CD1c-positive myeloid dendritic cell (primary cell): ENCODE results near the gene BACE1.
"Not testable (repeated sequence)": the region's sequence is repeated elsewhere in the genome, so short reads cannot be mapped to it uniquely, and the experiment has no call there.

Experiments
- DNase-seq: peaks from one replicate; pipeline ENCODE4 v3.0.0-alpha.2; 2016; ENCODE audit errors: extremely low spot score

The BACE1 gene

DNA sequence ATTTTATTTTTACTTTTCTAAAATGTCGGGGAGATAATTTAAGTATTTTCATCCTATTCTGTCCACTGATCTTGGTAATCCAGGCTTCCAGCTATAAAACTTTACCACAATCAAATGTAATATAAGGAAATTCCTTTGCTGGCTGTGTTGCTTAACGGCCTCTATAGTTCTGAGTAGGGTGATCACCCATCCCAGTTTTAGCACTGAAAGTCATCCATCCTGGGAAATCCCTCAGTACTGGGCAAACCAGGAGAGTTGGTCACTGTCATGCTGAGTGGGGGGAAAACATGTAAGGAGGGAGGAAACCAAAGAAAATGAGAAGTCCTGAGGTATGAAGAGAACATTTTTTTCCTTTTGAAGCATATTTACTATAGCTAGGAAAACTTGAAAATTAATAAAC, 37.7 kb downstream of the BACE1 start:
- DNase-seq, result no peak

DNA sequence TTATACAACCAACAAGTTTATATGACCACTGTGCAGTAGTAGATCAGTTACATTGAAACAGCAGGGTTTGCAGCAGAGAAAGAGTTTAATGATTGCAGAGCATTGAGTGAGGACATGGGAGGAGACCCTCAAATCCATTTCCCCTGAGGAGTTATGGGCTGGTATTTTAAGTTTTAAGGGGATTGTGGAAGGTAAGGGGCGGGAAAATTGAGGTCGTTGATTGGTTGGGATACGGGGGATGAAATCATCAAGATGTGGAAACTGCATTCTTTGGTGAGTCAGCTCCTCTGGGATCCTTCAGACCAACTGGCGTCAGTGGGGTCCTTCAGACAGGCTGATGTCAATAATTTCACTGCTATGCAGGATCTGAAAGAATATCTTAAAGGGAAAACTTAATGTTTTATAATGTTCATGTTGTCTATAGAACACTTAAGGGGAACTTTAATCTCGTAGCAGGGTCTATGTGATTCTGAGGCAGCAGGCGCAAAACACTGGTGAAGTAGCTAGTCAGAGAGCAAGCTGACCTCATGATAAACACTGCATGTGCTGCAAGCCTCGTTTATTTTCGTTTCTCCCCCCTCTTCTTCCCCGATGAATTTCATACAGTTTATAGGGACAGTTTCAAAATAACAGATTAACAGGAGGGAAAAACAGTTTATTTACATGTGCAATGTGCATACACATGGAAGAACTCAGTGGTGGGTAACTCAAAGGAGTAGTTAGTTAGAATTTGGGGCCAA, 42.3 kb downstream of the BACE1 start:
- DNase-seq, result no peak

DNA sequence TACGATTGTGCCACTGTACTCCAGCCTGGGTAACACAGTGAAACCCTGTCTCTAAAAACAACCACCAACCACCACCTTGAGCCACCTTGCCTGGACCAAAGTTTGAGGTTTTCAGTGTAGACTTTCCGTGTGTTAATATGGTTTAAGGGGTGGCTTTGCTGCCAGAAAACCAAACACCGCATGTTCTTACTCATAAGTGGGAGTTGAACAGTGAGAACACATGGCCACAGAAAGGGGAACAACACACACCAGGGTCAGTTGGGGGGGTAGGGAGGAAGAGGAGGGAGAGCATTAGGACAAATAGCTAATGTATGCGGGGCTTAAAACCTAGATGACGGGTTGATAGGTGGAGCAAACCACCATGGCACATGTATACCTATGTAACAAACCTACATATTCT, 43.9 kb downstream of the BACE1 start:
- not testable (repeated sequence) for DNase-seq

DNA sequence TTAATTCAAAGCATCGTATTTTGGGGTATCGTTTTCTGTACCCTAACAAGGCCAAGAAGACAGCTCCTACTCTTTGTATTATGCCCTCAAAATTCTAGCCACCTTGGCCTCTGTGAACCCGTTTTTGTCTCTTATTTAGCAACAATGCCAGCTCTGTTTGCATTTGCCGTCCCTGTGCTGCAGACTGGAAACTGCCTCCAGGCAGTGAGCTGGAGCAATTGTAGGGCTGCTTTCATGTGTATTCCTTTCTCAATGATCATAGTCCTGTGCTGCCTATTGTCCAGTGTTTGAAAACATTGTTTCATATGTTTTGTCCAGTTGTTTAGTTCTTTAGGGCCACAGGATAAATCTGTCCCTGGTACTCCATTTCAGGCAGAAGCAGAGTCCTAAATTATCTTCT, 44.8 kb downstream of the BACE1 start:
- no peak for DNase-seq

DNA sequence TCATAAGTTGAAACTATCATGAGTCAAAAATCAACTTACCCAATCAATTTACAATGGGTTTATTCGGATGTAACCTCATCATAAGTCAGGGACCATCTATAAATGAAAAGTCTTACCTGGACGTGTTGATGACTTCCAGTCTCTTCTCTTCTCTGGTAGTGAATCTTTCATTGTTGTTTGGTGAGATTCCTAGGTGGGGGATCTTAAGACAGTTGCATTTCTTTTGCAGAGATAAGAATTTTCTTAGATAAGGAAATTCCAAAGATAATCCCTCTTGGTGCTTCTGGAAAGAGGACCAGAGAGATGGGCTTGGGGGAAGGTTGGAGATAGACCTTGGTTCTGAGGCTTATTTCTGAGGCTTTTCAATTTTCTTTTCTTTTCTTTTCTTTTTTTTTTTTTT, 46.2 kb downstream of the BACE1 start:
- DNase-seq, result no peak

DNA sequence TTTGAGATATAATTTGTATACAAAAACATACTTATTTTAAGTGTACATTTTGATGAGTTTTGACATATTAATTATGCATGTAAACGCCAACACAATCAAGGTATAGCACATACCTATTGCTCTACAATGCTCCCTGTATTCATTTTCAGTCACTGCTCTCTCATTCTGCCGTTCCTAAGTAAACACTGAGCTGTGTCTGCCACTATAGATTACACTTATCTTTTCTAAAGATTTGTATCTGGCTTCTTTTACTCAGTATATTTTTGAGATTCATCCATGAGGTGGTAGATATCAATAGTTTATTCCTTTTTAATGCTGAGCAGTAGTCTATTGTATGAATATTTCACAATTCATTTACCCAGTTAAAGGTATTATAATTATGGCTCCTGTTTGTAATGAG, 50.3 kb downstream of the BACE1 start:
- no peak for DNase-seq

DNA sequence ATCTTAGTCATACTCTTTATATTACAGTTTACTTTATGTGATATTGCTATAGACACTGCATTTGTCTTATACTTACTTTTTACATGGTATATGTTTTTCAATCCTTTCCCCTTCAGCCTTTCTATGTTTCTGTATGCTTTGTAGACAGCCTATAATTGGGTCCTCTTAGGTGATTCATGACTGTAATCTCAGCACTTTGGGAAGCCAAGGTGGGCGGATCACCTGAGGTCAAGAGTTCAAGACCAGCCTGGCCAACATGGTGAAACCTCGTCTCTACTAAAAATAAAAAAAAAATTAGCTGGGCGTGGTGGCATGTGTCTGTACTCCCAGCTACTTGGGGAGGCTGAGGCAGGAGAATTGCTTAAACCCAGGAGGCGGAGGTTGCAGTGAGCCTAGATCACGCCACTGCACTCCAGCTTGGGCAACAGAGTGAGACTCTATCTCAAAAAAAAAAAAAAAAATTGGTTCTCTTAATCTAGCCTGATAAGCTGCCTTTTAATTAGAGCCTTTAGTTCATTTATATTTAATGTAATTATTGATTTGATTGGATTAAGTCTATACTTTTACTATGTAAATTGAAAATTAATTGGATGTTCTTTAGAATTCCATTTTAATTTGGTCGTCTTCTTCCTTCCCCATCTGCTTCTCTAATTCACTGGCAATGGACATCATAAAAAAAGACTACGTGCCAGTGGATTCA, 51.3 kb downstream of the BACE1 start:
- not testable (repeated sequence) for DNase-seq

DNA sequence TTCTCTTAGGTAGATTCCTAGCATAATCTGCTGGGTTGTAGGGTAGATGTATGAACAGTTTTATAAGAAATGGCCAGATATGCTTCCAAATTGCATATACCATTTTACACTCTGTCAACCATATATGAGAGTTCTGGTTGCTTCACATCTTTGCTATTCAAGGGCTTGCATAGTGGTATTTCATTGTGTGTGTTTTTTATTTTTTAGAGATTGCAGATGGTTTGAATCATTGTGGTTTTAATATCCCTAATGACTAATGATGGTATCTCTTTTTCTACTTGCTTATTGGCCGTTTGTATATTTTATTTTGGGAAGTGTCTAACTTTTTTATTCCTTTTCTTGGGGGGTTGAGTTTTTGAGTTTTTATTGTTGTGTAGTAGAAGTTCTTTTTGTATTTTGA, 56.6 kb downstream of the BACE1 start:
- no peak for DNase-seq

DNA sequence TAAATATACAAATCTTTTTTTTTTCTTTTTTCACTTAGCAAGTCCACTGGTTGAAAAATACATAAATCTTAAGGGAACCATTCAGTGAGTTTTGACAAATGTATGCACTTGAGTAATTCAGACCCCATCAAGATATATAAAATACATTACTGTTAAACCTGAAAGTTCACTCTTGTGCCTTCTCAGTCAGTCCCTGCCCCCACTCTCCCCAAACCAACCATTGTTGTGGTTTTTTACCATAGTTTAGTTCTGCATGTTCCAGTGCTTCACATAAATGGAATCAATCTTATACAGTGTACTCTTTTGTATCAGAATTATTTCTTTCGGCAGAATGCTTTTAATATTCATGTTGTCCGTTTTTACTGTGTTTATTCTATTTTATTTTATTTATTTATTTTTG, 57.5 kb downstream of the BACE1 start:
- DNase-seq, result no peak

DNA sequence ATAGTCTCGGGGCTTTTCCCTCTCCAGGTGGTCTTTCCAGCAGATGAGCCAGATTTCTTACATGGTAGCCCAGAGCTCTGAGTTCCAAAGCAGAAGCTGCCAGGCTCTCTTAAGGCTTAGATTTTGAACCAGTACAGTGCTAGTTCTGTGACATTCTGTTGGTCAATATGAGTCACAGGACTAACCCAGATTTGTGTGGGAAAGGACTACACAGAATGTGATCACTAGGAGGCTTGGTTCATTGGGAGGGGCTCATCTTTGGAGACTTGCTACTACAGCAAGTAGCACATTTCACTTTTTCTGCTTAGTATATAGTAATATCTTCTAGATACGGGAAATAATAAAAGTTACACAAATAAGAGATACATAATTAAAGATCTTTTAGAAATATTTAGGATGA, 59.5 kb downstream of the BACE1 start:
- no peak for DNase-seq

DNA sequence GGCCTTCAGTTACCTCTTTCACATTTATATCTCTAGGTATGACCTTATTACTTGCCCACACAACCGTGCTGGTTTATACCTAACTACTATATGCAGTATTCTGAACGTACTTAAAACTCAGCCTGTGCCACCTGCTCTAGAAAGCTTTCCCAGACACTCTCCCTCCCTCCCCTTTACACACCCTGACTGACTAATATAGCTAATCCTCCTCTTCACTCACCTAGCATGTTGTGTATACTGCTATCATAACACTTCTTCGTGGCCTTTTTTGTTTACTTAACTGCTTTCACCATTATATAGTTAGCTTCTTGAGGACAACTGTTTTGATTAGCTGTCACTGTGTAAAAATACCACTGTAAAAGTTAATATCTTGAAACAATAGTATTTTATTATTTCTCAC, 60.1 kb downstream of the BACE1 start:
- DNase-seq, result no peak

DNA sequence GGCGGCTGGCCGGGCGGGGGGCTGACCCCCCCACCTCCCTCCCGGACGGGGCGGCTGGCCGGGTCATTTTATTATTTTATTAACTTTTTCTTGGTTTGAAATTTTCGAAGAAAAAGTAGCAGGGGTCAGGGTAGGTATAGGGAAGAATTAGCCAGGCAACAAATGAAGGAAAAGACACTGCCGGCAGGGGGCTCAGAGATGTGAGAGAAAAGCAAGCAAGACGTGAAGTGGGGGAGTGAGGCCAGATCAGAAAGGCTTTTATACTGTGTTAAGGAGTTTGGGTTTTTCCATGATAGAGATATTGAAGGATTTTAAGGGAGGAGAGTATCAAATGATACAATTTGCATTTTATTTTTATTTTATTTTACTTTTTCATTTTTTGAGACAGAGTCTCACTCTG, 64.5 kb downstream of the BACE1 start:
- DNase-seq, result no peak

DNA sequence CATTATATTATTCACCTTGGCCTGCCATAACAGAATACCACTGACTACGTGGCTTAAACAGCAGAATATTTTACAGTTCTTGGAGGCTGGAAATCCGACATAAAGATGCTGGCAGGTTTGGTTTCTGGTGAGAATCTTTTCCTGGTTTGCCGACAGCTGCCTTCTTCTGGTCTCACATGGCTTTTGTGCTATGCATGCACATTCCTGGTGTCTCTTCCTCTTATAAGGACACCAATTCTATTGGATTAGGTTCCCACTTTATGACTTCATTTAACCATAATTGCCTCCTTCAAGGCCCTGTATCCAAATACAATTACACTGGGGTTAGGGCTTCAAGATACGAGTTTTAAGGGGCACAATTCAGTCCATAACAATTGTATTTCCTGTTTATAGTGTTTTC, 66.5 kb downstream of the BACE1 start:
- no peak for DNase-seq

DNA sequence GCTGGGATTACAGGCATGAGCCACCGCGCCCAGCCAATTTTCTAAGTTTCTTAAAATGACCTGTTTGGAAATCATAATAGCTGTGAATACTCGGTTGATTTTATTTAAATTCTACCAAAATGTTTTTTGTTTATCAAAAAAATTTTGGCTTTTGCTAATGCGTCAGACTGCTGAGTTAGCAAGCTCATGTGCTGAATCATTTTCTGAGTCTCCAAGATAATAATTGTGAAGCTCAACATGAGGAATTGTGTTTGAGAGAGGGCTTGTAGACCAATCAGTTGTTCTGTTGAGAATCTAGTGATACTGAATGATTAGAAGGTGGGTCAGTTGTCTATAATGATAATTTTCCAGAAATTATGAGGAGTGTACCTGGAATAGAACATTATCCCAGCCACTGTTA, 67.7 kb downstream of the BACE1 start:
- DNase-seq, result no peak

DNA sequence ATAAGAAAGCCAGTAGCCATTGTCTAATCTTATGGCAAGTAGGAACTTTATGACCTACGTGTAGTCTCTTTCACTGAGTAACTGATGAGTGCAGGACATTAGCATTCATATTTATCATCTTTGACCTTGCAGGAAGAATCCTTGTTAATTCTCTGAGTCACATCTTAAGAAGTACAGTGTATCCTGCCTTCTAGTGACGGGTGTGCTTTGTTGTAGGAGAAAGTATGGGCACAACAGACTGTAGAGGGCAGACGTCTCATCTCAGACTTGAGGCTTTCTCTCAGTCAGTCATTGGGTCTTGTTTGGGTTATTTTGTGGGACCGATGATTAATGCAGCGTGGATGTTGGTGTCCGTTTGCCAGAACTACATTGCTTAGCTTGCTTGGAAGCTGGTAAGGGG, 76.8 kb downstream of the BACE1 start:
- DNase-seq, result no peak

DNA sequence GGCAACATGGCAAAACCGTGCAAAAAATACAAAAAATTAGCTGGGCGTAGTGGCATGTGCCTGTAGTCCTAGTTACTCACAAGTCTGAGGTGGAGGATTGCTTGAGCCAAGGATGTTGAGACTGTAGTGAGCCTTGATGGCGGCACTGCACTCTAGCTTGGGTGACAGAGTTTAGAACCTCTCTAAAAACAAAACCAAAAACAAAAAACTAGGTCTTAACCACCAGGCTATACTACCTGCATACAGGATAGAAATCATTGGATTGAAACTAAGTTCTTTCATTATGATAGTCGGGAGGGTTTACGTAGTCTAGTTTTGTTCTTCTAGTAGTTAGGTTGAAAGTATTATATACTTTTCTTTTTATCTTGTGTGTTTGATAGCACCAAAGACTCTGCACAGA, 77.8 kb downstream of the BACE1 start:
- DNase-seq, result no peak
